Right kidney (tissue), 1 donor: ENCODE results near the gene TFCP2.

Experiments used
- DNase-seq: peaks from one replicate; pipeline ENCODE4 v3.0.0-alpha.2; 2016

Gene TFCP2

DNA sequence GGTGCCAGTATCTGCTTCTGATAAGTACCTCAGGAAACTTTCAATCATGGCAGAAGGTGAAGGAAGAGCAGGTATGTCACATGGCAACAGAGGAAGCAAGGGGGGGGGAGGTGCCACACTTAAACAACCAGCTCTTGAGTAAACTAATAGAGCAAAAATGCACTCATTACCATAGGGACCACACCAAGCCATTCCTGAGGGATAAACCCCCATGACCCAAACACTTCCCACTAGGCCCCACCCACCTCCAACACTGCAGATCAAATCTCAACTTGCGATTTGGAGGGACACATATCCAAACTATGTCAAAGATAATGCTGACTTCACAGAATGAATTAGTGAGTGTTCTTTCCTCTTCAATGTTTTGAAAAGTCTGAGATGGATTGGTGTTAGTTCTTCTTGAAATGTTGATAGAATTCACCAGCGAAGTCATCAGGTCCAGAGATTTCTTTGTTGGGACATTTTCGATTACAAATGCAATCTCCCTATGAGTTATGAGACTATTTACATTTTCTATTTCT is 16.6 kb downstream of the TFCP2 start:
- DNase-seq, result no peak

DNA sequence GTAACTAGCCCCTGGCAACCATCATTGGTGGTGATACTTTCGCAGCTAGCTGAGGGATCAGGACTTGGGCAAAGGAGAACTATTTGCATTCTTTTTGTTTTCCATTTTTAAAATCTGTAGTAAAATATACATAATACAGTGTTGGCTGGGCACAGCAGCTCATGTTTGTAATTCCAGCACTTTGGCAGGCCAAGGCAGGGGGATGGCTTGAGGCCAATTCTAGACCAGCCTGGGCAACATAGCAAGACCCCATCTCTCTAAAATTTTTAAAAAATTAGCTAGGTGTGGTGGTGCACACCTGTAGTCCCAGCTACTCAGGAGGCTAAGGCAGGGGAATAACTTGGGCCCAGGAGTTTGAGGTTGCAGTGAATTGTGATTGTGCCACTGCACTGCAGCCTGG is 20.0 kb downstream of the TFCP2 start:
- DNase-seq, result no peak

DNA sequence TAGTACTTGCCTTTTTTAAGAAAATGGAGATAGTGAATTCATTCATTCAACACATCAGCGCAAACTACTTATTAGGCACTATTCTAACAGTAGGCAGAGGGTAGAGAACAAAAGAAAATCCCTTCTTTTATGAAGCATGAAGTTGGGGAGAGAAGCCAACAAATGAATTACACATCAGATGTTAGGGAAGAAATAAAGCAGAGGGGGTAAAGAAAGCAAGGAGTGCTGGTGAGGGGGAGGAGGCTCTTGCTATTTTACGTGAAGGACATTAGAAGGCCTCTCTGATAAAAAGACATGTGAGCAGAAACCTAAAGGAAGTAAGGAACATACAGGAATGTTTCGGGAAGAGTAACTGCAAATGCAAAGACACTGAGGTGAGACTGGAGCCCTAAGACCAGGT is 22.2 kb downstream of the TFCP2 start:
- no peak for DNase-seq

DNA sequence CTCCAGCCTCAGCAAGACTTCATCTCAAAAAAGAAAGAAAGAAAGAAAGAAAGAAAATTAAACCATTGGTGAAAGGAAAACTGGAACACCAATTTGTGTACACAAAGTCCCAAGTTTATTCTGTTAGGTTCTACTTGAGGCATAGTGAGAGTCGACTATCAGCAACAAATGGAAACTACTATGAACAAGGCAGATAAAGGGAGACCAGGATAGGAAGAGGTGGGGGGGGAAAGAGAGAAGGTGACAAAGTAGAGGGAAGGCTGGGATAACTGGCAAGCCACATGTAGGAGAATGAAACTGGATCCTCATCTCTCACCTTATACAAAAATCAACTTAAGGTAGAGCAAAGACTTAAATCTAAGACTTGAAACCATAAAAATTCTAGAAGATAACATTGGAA is 25.6 kb downstream of the TFCP2 start:
- no peak for DNase-seq

DNA sequence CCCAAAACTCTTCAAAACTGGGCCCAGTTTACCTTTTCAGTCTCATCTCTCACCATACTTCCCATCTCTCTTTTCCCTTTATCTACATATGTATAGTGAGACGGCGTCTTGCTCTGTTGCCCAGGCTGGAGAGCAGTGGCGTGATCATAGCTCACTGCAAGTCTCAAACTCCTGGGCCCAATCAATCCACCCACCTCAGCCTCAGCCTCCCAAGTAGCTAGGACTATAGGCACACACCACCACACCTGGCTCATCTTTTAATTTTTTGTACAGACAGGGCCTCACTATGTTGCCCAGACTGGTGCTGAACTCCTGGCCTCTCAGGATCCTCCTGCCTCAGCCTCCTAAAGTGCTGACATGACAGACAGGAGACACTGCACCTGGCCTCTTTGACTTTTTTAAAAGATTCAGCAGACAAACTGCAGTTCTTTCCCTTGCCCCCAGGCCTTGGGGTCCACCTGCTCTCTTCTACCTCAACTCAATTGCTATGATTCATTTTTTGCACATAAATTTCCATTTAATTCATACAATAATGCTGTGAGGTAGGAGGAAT is 33.6 kb downstream of the TFCP2 start:
- no peak for DNase-seq

DNA sequence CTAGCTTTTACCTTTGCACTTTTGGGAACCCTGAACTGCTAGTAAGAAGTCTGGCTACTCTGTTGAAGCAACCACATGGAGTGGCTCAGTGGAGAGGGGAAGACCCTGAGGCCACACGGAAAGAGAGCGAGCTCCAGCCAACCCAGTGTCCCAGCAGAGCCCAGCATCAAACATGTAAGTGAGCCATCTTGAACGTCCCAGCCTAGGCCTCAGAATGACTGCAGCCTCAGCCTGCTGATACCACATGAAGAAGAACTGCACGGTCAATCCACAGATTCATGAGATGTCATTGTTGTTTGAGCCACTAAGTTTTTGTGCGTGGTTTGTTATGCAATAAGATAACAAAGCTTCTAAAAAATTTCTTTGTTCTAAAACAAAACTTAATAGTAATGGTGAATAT is 40.2 kb downstream of the TFCP2 start:
- DNase-seq, result no peak

DNA sequence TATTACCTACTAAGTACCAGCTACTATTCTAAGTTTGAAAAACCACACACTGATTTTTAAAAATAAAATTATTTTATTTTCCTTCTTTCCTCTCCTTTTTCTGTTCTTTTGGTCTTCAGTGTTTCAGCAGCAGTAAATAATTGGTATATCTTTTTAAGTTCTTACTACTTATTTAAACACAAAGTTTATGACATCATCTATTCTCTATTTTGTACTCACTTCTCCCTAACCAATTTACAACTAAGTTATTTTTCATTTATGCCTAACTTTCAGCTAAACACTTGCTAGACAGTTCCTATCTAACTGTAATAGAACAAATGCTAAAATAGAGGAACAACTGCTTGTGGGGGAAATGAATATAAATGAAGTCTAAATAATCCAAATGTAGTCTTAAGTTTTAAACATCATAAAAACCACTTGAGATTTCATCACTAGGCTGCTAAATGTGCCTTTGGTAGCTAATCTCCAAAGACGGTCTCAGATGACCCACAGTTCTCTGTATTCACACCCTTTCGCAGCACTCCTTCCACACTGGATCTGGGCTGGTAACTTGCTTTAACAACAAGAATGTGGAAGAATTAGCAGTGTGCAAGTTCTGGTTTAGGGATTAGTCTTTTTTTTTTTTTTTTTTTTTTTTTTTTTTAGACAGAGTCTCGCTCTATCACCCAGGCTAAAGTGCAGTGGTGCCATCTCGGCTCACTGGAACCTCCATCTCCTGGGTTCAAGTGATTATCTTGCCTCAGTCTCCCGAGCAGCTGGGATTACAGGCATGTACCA is 41.0 kb downstream of the TFCP2 start:
- no peak for DNase-seq

DNA sequence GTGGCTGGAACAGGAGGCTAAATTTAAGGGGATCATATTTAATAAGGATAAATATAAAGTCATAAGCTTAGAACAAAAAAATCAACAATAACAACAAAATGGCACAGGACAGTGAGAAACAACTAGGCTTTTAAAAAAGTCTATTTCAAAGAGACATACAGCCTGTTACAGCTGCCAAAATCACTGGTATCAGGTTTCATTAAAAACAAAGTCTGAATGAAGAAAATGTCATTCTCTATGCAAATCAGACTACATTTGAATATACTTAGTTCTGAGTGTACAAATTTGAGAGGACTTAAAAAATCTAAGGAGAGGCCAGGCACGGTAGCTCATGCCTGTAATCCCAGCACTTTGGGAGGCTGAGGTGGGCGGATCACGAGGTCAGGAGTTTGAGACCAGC is 44.0 kb downstream of the TFCP2 start:
- no peak for DNase-seq

DNA sequence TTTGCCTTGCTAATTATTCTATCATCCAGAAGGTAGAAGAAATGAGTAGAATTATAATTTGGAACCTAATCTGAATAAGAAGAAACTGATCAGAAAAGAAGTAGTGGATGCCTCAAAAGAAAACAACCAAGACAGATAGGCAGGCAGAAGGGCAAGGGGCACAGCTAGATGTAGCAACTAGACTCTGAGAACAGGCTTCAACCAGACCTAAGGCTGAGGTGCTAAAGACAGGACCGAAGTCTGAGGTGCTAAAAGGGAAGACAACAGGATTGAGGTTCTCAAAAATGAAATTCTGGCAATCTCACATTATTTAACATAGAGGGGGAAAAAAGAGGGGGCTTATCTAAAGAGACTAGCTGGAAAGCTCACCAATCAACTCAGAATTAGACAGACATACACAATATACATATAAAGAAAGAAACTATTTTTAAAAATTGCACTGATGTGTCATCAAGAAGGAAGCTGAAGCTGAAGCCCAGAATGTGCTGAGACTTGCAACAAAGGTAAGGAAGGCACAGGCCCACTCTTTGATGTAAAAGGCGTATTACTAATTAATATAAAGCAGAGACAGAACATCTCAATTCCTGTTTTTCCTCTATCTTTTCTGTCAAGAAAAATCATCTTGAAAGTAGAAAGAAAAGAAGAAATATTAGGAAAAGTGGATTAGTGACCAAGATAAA is 45.7 kb downstream of the TFCP2 start:
- DNase-seq, result no peak

DNA sequence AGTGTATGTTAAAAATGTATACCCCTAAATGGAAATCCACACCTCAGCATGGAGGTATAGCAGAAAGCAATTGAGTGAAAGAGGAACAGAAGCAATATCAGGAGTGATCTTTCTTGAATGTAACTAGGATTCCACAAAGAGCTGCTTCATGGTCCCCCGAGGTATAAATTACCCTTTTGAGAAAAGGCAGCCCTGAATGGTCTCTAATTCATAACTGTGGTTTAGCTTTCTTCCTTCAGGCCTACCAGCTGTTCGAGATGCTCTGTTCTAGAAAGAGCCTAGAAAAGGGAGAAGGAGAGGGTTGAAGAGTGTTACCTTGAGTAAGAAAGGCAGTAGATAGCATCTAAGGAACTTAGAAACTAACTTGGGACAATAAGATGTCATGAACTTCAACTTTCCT is 46.6 kb downstream of the TFCP2 start:
- DNase-seq, result no peak

DNA sequence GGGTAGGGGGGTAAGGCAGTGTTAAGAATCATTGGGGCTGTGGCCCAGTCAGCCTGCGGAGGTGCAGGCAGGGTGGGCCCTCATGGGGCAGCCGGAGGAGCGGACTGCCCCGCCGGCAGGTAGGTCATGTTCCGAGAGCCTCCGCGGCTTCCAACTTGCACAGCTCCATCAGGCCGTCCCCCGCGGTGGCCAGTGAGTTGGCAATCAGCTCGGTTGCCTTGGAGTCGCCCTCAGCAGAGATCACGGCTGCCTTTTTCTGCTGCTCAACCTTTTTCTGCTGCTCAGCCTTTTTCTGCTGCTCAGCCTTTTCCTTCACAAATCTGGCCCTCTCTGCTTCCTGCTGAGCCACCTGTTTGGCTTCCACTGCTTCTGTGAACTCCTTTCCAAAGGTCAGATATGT is 48.4 kb downstream of the TFCP2 start:
- DNase-seq, result no peak

DNA sequence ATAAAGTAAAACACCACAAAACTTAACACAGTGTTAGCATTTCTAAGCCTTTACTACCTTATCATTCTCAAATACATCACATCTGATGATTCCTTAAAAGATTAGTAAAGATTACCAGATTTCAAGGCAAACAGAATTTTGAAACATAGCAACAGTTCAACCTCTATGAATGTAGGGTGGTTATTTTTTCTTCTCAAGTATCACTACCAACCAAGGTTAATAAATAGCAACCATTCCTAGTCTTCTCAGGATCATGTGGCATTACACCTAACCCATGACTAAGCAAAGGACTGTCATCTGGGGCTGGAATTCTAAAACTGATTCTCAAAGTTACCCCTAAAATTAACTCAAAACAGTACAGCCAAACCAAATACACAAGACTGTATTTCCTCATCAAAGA is 50.1 kb downstream of the TFCP2 start:
- no peak for DNase-seq

DNA sequence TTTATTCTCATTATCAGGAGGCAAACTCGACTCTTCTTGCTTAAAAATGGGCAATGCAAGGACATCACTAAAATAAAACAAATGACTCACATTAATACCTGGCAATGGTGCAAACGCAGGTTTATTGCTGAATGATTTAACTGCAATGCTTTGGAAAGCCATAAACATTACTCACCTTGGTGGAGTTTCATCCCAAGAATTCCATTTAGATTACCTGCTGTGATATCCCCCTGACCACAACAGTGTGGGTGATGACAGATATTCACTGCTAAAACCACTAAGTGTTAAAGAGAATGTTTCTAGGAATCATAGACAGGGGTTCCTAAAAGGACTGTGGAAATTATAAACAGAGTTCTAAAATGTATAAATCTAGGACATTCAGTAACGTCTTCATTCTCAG is 54.2 kb downstream of the TFCP2 start:
- DNase-seq, result no peak

DNA sequence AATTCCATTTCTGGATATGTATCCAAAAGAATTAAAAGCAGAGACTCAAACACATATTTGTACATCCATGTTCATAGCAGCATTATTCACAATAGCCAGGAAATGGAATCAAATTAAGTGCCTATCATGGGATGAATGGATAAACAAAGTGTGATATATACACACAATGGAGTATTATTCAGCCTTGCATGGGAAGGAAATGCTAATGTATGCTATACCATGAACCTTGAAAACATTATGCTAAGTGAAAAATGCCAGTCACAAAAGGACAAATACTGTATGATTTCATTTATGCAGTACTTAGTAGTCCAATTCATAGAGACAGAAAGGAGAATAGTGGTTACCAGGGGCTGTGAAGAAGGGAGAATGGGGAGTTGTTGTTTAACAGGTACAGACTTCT is 57.4 kb downstream of the TFCP2 start:
- DNase-seq, result no peak

DNA sequence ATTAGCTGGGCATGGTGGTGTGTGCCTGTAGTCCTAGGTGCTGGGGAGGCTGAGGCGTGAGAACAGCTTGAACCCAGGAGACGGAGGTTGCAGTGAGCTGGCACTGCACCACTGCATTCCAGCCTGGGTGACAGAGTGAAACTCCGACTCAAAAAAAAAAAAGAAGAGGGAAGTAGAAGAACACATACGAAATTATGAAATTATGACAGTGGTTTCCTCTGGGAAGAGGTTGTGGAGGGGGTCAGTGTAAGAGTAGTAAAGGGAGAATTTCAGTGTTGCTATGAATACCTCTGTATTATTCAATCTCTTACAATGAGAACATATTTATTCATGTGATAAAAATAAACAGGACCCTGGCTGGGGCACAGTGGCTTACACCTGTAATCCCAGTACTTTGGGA is 64.8 kb downstream of the TFCP2 start:
- DNase-seq, result no peak

DNA sequence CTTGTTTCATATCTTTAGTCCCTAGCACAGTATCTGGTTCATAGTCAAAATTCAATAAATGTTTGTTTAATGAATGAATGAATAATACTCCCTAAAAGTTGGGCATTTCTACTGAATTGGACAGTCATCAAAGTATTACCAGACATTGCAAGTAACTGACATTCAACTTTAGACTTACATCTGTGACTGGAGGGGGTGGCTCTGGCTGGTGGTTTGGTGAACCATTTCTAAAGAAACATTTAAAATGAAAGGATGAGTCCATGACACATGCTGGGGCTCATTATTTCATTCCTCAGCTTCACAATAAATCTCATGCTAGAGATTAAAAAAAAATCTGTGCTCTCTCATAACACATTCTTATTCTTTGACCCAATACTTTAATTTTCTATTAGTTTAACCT is 69.0 kb downstream of the TFCP2 start:
- no peak for DNase-seq

DNA sequence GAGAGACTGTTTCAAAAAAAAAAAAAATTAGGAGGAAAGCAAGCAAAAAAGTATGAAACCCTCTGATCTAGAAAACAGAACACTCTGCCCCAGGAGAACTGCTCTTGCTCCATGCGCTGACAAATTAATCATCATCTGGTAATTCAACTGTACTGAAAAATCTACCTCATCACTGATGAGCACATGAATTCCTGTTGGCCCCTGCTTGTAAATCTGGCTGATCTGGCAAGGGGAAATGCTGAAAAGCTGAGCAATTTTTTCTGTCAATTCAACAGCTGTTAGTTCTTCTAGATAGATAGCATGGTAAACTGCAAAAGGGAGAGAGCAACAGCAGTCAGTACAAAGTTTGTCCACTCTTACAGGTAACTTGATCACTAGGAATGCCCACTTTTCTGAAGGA is 74.3 kb downstream of the TFCP2 start:
- DNase-seq, result no peak

DNA sequence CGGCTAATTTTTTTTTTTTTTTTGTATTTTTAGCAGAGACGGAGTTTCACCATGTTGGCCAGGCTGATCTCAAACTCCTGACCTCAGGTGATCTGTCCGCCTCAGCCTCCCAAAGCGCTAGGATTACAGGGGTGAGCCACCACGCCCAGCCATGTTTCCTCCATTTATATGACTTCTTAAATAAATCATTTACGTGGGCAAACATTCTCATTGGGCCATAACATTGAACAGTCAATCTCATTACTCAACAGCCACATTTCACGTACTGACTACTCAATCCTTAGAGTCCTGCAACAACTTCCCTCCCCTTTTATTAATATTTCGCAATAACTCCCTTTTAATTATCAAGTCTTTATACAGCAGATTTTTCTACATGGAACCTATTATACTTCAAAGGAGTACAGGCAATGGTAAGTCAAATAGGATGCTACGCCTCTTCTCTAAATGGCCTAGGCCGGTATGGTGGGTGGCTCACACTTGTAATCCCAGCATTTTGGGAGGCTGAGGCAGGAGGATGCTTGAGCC is 82.2 kb downstream of the TFCP2 start:
- DNase-seq, result no peak

DNA sequence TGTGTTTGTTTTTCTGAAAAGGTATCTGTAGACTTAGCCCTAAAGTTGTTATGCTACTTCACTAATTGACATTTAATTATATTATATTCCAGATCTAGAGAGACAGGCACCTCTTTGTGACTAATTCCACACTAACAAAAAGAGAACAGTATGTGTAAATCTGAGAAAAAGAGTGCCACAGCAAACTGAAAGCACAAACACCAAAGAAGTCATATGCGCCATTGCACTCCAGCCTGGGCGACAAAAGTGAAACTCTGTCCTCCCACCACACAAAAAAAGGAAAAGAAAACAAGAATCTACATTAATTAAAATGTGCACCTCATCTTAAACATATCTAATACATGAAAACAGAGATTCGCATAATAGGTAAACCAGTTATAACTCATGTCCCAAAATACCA is 85.1 kb downstream of the TFCP2 start:
- DNase-seq, result no peak

DNA sequence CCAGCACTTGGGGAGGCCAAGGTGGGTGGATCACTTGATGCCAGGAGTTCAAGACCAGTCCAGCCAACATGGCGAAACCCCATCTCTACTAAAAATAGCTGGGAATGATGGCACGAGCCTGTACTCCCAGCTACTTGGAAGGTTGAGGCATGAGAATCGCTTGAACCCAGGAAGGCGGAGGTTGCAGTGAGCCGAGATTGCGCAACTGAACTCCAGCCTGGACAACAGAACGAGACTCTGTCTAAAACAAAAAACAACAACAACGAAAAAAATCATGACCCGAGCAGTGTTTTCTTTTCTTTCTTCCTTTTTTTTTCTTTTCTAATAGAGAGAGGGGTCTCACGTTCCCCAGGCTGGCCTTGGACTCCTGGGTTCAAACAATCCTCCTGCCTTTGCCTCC is 86.0 kb downstream of the TFCP2 start:
- no peak for DNase-seq

DNA sequence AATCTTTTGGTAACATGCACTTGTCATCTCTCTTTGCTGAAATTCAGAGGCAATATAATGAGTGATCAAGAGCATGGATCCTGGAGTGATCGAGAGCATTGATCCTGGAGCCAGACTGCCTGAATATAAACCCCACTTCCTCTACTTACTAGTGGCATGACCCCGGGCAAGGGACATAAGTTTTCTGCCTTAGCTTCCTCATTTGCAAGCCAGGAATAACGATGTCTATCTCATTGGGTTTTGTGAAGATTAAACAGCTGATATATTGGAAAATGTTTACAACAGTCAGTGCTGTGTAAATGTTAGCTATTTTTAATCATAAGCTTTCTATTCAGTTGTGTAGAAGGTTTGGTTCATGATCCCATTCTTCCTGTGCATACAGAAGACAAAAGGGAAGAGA is 87.2 kb downstream of the TFCP2 start:
- no peak for DNase-seq

DNA sequence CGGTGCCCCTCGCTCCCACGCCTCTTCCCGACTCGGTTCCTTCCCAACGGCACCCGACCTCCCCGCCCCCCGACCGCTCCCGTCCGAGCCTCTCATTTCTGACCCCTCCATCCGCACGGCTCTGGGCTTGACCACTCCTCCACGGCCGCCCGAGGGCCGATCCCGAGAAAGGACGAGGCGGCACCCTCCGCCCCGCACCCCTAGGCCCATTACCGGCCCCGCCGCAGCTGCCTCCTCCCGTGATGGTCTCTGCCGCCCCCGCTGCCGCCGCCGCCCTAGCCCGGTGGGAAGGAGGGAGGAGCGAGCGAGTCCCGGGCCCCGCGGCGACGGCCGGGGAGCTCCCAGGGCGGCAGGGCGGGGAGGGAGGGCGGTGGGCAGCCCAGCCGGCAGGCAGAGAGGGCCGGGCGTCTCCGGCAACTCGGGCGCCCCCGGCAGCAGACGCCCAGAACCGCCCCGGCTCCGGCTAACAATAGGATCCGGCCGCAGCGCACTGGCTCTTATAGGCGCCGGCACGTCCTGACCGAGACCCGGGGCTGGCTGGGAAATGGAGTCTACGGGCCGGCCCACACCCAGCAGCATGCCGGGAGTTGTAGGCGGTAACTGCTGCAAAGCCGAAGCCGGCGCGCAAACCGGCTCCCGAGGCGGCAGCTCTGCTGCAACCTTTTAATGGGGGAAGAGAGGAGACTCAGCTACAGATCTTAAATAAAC is 89.7 kb downstream of the TFCP2 start, which contains the start of gene CSRNP2:
Gene CSRNP2 (minus strand): TSS at position 471 of the 708 bp plus-strand sequence. CDS start 7,035 bp downstream, outside the sequence.
- peak; percentile 90 for DNase-seq
